WI38 (cell line): ENCODE results near the gene BCAP29.

ENCODE experiments used
- H3K4me3 ChIP-seq: 2 replicates; pipeline ENCODE4 v1.5.1; 2011; ENCODE audit warnings: low read depth, mild to moderate bottlenecking, control low read depth, low read length
- TF ChIP-seq, protein P1 (sequence below): IDR thresholded peaks from 2 replicates; pipeline ENCODE4 v1.5.1; 2012; ENCODE audit warnings: low read depth, mild to moderate bottlenecking, control low read depth, low read length

BCAP29 gene

DNA sequence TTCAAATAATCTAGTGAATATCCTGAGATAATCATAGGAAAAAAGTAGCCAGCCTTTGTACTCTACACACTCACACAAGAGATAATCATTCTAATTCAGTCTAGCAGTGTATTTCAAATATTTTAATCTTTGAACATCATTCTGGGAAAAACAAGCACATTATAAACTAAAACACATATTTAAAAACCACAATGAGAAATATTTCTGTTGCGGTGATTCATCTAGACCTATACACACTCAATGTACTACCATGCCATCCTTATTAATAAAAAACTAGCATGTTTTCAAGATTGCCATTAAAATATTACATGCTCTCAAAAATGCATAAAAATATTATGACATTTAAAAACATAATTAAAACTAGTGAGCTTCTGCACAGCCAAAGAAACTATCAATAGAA lies 28.1 kb upstream of the BCAP29 start:
- TF ChIP-seq, protein P1, sequence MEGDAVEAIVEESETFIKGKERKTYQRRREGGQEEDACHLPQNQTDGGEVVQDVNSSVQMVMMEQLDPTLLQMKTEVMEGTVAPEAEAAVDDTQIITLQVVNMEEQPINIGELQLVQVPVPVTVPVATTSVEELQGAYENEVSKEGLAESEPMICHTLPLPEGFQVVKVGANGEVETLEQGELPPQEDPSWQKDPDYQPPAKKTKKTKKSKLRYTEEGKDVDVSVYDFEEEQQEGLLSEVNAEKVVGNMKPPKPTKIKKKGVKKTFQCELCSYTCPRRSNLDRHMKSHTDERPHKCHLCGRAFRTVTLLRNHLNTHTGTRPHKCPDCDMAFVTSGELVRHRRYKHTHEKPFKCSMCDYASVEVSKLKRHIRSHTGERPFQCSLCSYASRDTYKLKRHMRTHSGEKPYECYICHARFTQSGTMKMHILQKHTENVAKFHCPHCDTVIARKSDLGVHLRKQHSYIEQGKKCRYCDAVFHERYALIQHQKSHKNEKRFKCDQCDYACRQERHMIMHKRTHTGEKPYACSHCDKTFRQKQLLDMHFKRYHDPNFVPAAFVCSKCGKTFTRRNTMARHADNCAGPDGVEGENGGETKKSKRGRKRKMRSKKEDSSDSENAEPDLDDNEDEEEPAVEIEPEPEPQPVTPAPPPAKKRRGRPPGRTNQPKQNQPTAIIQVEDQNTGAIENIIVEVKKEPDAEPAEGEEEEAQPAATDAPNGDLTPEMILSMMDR: no peak
- no peak overlapping the region for H3K4me3 ChIP-seq

- TF ChIP-seq, protein P1: no peak
- H3K4me3 ChIP-seq: no peak overlapping the region
Observed at GRCh38 chr7:107555893-107556292, 24.2 kb upstream of the BCAP29 start.

DNA sequence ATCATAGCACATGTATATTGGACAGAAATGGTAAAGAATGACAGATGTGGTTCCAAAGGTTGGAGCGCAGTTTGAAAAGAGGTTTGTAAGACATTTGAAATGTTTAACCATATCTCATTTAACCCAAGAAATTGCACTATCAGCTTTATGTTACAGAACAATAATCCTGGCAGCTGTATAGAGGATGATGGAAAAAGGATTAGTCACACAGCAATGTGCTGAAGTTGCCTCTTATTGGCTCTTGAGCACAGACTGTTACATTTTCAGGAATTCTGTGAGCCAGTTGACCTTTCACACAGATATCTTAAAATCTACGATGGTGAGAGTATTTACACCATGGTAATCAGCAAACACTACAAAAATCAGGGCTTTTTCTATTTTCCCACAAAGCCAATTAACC lies 20.2 kb upstream of the BCAP29 start:
- no peak overlapping the region for H3K4me3 ChIP-seq
- TF ChIP-seq, protein P1: no peak

GRCh38 chr7:107560898-107561516 lies 19.0 kb upstream of the BCAP29 start:
- TF ChIP-seq, protein P1: no peak
- H3K4me3 ChIP-seq: no peak overlapping the region

GRCh38 chr7:107563081-107563774 lies 16.8 kb upstream of the BCAP29 start:
- TF ChIP-seq, protein P1: no peak
- peak overlapping the region; percentile 97 for H3K4me3 ChIP-seq

DNA sequence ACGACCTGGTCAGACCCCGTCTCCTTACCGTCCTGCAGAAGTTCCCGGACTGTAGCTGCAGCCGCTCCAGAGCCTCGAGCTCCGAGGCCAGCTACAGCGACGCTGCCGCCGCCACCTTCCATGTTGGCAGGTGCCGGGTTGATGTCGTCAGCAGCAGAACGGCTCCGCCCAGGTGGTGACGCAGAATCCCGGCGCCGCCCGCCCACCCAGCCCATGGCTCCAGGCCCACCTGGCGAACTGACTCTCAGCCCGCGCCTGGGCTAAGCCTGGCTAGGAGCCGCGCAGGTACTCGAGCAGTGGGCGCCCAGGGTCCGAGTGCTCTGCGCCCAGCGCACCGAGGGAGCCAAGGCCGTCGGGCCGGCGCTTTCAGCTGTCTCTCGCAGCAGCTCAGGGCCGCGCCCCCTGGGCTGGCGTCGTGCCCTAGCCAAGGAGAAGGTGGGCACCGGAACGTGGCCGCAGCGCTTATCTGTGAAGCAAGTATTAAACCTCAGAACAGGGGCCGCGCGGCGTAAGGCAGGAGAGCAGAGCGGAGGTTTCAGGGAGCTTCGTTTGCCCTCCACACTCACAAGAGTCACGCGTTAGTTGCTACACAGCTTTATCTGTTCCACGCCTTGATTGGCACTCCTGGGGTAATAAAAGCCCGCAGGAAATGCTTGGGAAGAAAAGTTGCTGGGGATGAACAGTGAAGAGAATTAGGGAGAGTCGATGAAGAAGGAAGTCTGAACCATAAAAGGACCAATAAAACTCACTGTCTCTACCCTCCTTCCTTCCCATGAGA lies 16.1 kb upstream of the BCAP29 start, which contains the start of the genes COG5 and DUS4L:
Gene COG5, minus strand, starts transcription at position 146 of the 778 bp plus-strand sequence. Its CDS starts 24 bp downstream, at position 122.
Gene DUS4L, plus strand, starts transcription at position 197 of the 778 bp plus-strand sequence. CDS start 3,100 bp downstream, outside the sequence.
- TF ChIP-seq, protein P1: no peak
- peak within 1 kb of the TSS; percentile 97 for H3K4me3 ChIP-seq
